ENCODE data around the gene DEDD. TPM values are rescaled to one million over a fixed set of nuclear protein-coding genes. Genes with fewer than 3 reads are reported as not detected.

DEDD gene
- total RNA-seq, 1 donor from 2014 or later: 34.6 TPM

DNA sequence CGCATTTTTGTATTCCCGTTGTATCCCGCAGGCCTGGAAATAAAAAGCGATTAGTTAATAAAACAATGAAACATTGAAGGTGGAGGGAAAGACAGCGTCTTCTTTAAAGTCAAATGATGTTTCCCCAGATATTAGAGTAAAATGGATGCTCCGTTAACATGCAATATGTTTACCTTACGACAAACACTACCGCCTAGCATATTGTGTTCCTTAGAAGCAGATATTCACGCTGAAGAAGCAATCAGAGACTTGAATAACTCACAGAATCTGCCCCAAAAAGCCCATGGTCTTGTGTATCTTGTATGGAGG, 45.4 kb upstream of the DEDD start:
- TF ChIP-seq, protein P1, sequence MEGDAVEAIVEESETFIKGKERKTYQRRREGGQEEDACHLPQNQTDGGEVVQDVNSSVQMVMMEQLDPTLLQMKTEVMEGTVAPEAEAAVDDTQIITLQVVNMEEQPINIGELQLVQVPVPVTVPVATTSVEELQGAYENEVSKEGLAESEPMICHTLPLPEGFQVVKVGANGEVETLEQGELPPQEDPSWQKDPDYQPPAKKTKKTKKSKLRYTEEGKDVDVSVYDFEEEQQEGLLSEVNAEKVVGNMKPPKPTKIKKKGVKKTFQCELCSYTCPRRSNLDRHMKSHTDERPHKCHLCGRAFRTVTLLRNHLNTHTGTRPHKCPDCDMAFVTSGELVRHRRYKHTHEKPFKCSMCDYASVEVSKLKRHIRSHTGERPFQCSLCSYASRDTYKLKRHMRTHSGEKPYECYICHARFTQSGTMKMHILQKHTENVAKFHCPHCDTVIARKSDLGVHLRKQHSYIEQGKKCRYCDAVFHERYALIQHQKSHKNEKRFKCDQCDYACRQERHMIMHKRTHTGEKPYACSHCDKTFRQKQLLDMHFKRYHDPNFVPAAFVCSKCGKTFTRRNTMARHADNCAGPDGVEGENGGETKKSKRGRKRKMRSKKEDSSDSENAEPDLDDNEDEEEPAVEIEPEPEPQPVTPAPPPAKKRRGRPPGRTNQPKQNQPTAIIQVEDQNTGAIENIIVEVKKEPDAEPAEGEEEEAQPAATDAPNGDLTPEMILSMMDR (IDR thresholded peaks at IDR 0.05; ENCODE audit: partially characterized antibody, unreplicated experiment): no peak
- peaks cover 11% of the 10 kb centered on the region for H3K9me3 Mint-ChIP-seq (ENCODE audit: unreplicated experiment)
- DNase-seq: no peak
- peaks cover 5% of the 10 kb centered on the region for H3K36me3 Mint-ChIP-seq (ENCODE audit: unreplicated experiment)
- H3K27ac Mint-ChIP-seq (ENCODE audit: unreplicated experiment): peak overlapping the region; percentile 98
- peak overlapping the region; percentile 100 for H3K4me3 Mint-ChIP-seq (ENCODE audit: unreplicated experiment)
- H3K27me3 Mint-ChIP-seq (ENCODE audit: unreplicated experiment): peaks cover 14% of the 10 kb centered on the region
- peaks cover 8% of the 10 kb centered on the region for H3K4me1 Mint-ChIP-seq (ENCODE audit: low read depth, unreplicated experiment)

DNA sequence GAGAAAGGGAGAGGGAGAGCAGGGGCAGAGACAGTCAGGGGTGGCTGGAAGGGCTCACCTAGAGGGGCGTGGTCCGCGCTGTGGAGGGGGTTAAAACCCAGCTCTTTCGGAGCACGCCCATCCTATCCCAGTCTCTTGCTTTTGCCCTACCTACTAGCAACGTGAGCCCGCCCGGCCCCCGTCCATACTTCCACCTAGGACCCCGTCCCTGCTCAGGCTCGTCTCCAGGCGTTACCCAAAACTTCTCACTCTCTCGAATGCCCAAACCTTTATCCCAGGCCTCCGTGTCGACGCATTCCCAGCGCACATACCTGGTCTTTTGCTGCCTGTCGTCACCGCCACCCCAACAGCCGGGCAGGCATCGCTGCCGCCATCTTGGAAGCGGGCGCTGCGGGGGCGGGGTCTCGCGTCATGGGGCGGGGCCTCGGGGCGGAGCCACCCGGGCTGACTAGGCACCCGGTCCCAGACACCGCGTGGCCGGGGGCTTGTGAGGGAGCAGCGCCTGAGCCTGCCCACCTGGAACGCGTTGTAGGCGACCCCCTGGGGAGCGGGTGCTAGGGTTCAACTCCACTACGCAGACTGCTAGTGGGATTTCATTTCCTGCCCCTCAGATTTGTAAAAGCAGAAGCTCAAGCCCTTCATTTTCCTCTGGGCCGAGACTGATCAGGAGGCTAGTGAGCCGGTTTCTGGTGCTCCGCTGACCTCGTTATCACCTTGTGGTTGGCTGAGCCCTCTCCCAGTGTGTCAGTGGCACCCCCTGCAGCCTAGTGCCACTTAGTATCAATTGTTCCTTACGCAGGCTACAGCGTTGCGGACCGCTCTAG, 44.9 kb upstream of the DEDD start, which contains the start of gene B4GALT3:
Gene B4GALT3, minus strand, starts transcription at position 396 of the 824 bp plus-strand sequence. CDS start 1,447 bp downstream, outside the sequence.
- Mint-ChIP-seq H3K4me1 (ENCODE audit: low read depth, unreplicated experiment) (peaks cover 8% of the 10 kb centered on the region), H3K9me3 (ENCODE audit: unreplicated experiment) (peaks cover 11% of the 10 kb centered on the region), H3K36me3 (ENCODE audit: unreplicated experiment) (peaks cover 7% of the 10 kb centered on the region), H3K27me3 (ENCODE audit: unreplicated experiment) (peaks cover 14% of the 10 kb centered on the region), H3K4me3 (ENCODE audit: unreplicated experiment) (peak within 1 kb of the TSS; percentile 100), H3K27ac (ENCODE audit: unreplicated experiment) (peak within 1 kb of the TSS; percentile 98)
- TF ChIP-seq, protein P1 (IDR thresholded peaks at IDR 0.05; ENCODE audit: partially characterized antibody, unreplicated experiment): no peak
- DNase-seq: peak; percentile 98

DNA sequence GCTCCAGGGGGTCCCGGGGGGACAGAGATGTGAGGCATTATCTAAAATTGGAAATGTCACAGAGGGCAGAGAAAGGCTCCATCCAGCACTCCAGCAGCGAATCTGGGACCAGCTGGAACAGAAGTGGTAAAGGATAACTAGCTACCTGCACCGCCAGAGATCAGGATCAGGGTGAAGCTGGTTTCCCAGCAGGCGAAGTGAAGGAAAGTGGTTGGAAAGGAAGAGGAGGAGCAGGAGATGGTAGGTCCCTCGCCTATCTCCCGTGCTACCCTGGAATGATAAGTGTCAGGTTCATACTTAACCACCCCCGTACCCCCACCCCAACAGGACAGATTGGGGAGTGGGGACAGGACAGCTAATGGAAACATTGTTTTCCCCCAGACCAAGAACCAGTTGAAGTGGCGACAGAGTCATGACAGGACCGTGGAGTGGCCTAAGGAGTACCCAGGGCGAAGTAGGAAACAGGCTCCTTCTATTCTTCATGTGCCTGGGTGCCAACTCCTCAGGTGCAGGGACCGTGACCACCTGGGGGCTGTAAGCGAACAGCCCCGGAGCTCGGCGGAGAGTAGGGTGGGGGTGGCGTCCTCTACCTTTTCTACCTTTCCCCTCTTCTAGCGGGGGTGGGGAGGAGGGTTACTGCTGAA, 44.1 kb upstream of the DEDD start:
- peak overlapping the region; percentile 98 for H3K27ac Mint-ChIP-seq (ENCODE audit: unreplicated experiment)
- H3K36me3 Mint-ChIP-seq (ENCODE audit: unreplicated experiment): peaks cover 7% of the 10 kb centered on the region
- TF ChIP-seq, protein P1 (IDR thresholded peaks at IDR 0.05; ENCODE audit: partially characterized antibody, unreplicated experiment): no peak
- H3K9me3 Mint-ChIP-seq (ENCODE audit: unreplicated experiment): peaks cover 11% of the 10 kb centered on the region
- H3K4me1 Mint-ChIP-seq (ENCODE audit: low read depth, unreplicated experiment): peaks cover 8% of the 10 kb centered on the region
- H3K4me3 Mint-ChIP-seq (ENCODE audit: unreplicated experiment): peak overlapping the region; percentile 100
- peaks cover 14% of the 10 kb centered on the region for H3K27me3 Mint-ChIP-seq (ENCODE audit: unreplicated experiment)
- no peak for DNase-seq

DNA sequence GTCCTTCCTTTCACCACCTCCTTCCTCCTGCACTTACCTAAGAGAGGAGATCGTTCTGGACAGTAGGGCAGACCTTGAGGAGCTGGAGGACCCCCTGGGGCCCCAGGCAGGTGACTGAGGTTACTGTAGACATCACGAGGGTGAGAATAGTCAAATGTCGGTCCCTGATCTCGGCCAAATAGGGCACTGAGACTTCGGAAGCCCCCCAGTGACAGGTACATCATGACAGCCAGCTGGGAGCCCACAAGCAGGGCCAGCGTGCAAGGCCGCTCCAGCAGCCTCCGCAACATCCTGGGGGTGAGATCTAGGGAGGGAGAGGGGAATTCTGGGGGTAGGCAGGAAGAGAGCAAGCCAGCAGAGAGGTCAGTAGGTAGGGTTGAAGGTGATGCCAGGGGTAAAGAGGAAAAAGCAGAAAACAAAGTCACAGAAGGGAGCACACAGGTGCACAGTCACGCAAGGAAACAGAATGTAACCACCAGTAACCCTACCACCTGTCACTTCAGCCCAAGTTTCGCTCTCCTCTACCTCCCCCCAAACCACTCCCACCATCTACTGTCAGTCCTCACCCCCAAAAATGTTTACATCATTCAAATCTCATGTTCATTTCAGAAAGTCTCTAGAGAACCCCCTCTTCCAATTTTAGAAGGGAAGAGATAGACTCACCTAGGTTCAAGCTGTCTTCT, 43.4 kb upstream of the DEDD start:
- TF ChIP-seq, protein P1 (IDR thresholded peaks at IDR 0.05; ENCODE audit: partially characterized antibody, unreplicated experiment): no peak
- Mint-ChIP-seq H3K27ac (ENCODE audit: unreplicated experiment) (no peak overlapping the region), H3K36me3 (ENCODE audit: unreplicated experiment) (peaks cover 7% of the 10 kb centered on the region), H3K9me3 (ENCODE audit: unreplicated experiment) (peaks cover 9% of the 10 kb centered on the region), H3K4me3 (ENCODE audit: unreplicated experiment) (peak overlapping the region; percentile 100), H3K27me3 (ENCODE audit: unreplicated experiment) (peaks cover 14% of the 10 kb centered on the region), H3K4me1 (ENCODE audit: low read depth, unreplicated experiment) (peaks cover 8% of the 10 kb centered on the region)
- DNase-seq: no peak
